GM18867 (cell line): Measurements from ENCODE around the gene ENAM.

Source experiments
- ATAC-seq: cut with Tn5 transposase; IDR thresholded peaks from one replicate; pipeline ENCODE4 v1.9.1; 2021; ENCODE audit warnings: mild to moderate bottlenecking, moderate library complexity; ENCODE audit not compliant: unreplicated experiment

ENAM gene

GRCh38 chr4:70628444-70628843 lies at the start of gene ENAM:
ENAM (plus strand) TSS chr4:70628744; CDS start chr4:70629501, 757 bp downstream.
- ATAC-seq: no peak

GRCh38 chr4:70581980-70582379 lies 46.6 kb upstream of the ENAM start:
- no peak for ATAC-seq

GRCh38 chr4:70583952-70584834 lies 44.4 kb upstream of the ENAM start:
- no peak for ATAC-seq

- ATAC-seq: no peak
Measured at GRCh38 chr4:70586841-70587240, 41.7 kb upstream of the ENAM start.

- ATAC-seq: peak; percentile 99
Measured at GRCh38 chr4:70589785-70590184, 38.8 kb upstream of the ENAM start.

GRCh38 chr4:70591955-70592582 lies 36.5 kb upstream of the ENAM start, which contains the start of gene AMBN:
AMBN (plus strand) TSS chr4:70592256; CDS start chr4:70592359, 103 bp downstream.
- ATAC-seq: no peak

GRCh38 chr4:70594196-70594595 lies 34.3 kb upstream of the ENAM start:
- ATAC-seq: no peak

GRCh38 chr4:70600305-70600704 lies 28.2 kb upstream of the ENAM start:
- no peak for ATAC-seq

- no peak for ATAC-seq
Measured at GRCh38 chr4:70600977-70601376, 27.6 kb upstream of the ENAM start.

GRCh38 chr4:70601422-70602039 lies 27.0 kb upstream of the ENAM start:
- peak; percentile 99 for ATAC-seq

GRCh38 chr4:70603856-70604255 lies 24.7 kb upstream of the ENAM start:
- no peak for ATAC-seq

GRCh38 chr4:70606459-70606858 lies 22.1 kb upstream of the ENAM start:
- no peak for ATAC-seq

- no peak for ATAC-seq
Measured at GRCh38 chr4:70607334-70607853, 21.1 kb upstream of the ENAM start.

- ATAC-seq: no peak
Measured at GRCh38 chr4:70608324-70608723, 20.2 kb upstream of the ENAM start.

- ATAC-seq: peak; percentile 55
Measured at GRCh38 chr4:70613306-70614183, 15.0 kb upstream of the ENAM start.

GRCh38 chr4:70614184-70614555 lies 14.4 kb upstream of the ENAM start:
- no peak for ATAC-seq

GRCh38 chr4:70619288-70619687 lies 9.3 kb upstream of the ENAM start:
- ATAC-seq: no peak

- ATAC-seq: no peak
Measured at GRCh38 chr4:70619778-70620177, 8.8 kb upstream of the ENAM start.

- ATAC-seq: no peak
Measured at GRCh38 chr4:70623323-70623722, 5.2 kb upstream of the ENAM start.

- ATAC-seq: no peak
Measured at GRCh38 chr4:70624226-70624793, 4.2 kb upstream of the ENAM start.
